Measurements from ENCODE around the gene TBX2. TPM values are rescaled to one million over a fixed set of nuclear protein-coding genes. Genes with fewer than 3 reads are reported as not detected.

TBX2 gene
- total RNA-seq, 1 donor from 2014 or later, result 1.7 TPM

DNA sequence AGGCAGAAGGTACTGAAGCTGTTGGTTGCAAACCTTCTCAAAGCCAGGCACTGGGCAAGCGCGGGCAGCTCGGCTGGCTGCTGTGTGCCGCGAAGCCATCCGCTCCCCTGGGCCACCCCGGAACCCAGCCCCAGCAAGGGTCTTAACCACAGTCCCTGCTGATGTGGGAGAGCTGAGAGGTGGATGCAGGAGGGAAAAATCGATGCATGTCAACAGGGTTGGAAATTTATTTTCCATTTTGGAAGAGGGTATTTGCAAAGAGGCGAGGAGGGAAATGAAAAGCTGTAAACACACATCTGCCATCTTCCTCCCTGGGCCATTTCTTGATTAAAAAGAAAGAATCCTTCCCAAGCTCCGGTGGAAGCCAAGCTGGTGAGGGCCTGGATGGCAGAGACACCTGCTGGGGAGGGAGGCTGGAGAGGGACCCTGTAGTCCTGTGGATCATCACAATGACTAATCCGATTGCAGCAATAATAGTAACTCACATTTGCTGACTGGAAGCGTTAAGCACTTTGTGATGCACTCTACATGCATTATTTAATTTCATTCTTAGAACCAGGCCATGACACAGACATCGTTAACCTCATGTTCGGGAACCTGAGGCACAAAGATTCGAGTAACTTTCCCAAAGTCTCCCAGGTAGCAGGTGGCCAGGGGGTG, 13.9 kb upstream of the TBX2 start:
- no peak for DNase-seq (ENCODE audit: low read depth)
- H3K4me3 ChIP-seq (ENCODE audit: low read depth, low read length), result no peak overlapping the region
- TF ChIP-seq, protein P1, sequence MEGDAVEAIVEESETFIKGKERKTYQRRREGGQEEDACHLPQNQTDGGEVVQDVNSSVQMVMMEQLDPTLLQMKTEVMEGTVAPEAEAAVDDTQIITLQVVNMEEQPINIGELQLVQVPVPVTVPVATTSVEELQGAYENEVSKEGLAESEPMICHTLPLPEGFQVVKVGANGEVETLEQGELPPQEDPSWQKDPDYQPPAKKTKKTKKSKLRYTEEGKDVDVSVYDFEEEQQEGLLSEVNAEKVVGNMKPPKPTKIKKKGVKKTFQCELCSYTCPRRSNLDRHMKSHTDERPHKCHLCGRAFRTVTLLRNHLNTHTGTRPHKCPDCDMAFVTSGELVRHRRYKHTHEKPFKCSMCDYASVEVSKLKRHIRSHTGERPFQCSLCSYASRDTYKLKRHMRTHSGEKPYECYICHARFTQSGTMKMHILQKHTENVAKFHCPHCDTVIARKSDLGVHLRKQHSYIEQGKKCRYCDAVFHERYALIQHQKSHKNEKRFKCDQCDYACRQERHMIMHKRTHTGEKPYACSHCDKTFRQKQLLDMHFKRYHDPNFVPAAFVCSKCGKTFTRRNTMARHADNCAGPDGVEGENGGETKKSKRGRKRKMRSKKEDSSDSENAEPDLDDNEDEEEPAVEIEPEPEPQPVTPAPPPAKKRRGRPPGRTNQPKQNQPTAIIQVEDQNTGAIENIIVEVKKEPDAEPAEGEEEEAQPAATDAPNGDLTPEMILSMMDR (conservative IDR thresholded peaks at IDR 0.05; ENCODE audit: low read depth, low read length), result no peak

DNA sequence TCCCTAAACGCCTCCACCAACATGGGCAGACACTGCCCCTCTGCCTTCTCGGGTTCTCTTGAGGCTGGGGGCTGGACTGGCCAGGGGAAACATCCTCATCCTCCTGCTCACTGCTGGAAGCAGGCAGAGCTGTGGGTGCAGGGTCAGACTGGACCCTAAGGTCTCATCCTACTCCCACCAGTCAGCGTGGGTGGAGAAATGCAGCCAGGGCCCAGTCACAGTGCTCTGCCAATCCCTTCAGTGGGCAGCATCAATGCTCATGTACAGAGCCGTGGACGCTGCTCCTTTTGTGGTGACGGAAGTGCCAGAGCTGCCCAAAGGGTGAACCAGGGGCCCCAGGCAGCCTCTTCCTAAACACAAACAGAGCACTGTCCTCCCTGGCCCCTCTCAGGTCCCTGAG, 13.4 kb upstream of the TBX2 start:
- no peak for DNase-seq (ENCODE audit: low read depth)
- H3K4me3 ChIP-seq (ENCODE audit: low read depth, low read length), result no peak overlapping the region
- TF ChIP-seq, protein P1 (conservative IDR thresholded peaks at IDR 0.05; ENCODE audit: low read depth, low read length), result no peak

DNA sequence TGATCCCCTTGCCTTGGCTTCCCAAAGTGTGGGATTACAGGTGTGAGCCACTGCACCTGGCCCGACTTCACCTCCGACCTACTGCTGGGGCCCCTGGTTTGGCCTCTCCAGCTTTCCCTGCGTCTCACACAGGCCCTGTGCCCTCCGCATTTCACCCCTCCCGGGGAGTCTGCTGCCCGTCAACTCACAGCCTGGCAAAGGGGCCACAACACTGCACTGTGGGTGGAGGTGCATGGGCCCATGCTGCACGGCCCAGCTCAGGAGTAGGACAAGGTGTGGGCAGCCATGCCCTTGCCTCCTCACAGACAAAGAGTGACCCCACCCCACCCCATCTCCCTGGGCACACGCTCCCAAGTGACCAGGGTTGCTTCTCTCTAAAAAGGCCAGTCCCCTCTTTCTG, 12.6 kb upstream of the TBX2 start:
- DNase-seq (ENCODE audit: low read depth), result no peak
- TF ChIP-seq, protein P1 (conservative IDR thresholded peaks at IDR 0.05; ENCODE audit: low read depth, low read length), result no peak
- no peak overlapping the region for H3K4me3 ChIP-seq (ENCODE audit: low read depth, low read length)

DNA sequence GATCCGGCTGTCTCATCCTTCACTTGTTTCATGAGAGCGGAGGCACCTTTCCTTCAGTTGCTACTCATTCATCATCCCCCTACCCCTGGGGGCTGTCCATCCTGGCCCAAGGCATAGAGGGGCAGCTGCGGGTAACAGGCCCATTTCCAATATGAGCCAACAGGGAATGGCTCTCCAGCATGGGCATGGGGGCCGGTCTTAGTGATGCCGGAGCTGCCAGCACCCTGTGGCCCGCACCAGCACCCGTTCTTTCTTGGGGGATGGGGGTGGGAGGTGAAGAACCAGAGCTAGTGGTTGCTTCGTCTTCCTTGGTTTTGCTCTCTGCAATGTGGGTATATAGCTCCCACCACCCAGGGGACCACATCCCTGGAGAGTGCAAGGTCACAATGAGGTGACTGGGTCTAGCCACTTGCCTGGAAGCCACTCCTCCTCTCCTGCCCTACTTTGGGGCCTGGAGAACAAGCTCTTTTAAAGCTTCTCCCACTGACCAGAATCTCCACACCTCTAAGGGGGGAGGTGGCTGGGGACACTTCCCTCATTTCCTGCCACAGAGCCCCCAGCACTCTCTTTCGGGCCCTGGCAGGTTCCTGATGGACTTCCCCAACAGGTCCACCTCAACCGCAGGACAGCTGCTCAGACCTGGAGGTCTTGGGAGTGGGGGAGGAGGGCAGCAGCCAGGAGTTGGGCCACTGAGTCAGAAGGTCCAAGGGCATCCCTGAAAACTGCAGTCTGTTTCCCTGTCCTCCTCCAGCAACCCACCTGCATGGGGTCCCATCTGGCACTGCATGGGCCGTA, 11.9 kb upstream of the TBX2 start:
- TF ChIP-seq, protein P1 (conservative IDR thresholded peaks at IDR 0.05; ENCODE audit: low read depth, low read length), result no peak
- DNase-seq (ENCODE audit: low read depth), result no peak
- H3K4me3 ChIP-seq (ENCODE audit: low read depth, low read length), result no peak overlapping the region

DNA sequence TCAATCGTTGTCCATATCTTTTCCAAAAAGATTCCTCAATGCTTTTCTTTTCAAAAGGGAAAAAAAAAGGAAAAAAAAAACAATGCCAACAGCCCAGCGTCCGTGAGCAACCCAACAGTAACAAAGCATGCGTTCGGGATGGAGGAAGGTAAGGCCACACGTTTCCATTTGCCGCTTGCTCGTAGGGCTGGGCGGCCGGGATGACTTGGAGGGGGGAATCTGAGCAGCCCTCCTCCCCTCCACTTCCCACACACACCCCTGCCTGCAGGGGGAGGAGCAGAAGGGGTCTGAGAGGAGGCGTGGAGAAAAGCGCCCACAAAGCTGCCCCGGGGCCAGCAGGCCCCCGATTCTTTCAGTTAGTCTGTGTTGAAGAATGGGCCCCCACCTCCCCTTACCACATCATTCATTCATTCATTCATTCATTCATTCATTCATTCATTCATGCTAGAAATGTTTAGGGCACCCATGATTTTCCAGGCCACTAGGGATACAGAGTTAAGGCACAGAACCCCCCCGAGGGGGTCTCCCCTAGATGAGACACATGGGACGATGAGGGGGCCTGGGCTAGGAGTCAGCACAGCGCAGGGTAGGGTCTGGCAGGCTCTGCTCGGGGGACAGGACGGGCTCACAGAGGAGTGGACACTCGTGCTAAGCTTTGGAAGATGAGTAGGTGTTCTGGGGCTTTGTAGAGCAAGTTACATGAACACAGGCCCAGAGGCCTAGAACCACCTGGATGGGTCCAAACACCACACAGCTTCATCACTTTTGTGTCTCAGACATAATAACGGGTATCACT, 10.9 kb upstream of the TBX2 start:
- TF ChIP-seq, protein P1 (conservative IDR thresholded peaks at IDR 0.05; ENCODE audit: low read depth, low read length), result no peak
- DNase-seq (ENCODE audit: low read depth), result no peak
- H3K4me3 ChIP-seq (ENCODE audit: low read depth, low read length), result no peak overlapping the region

DNA sequence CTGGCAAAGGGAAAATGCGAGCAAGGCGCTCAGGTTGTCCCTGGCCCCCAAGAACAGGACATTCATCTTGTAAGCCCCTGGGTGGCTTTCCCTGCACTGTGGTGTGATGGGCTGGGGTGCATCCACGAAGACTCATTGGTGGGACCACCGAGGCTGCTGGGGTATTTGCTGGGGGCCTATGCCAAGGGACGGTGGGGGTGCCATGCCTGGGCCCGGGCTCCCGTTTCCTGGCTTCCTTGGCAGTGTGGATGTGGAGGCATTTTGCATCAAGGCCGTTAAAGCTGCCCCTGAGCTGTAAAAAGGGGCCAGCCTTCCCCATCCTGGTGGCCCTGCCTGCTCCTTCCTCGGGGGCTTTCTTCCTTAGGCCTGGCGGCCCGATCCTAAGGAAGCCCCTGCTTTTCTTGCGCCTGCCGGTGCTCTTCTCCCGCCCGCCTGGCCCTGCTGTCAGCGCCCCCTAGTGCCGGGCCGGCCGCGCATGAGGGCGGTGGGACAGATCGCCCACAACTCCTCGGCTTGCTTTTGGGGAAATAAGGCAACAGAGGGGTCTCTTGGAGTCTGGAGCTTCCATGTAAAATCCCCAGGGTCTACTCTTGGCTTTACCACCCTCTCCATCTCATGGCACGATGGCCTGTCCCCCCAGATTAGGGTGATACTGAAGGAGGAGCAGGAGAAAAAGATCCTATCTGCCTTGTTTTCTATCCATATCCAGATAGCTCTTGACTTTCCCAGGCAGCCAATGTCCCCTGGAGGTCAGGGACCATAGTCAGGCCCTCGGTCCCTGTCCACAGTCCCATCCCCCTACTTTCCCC, 9.8 kb upstream of the TBX2 start:
- H3K4me3 ChIP-seq (ENCODE audit: low read depth, low read length), result peak overlapping the region; percentile 18
- no peak for DNase-seq (ENCODE audit: low read depth)
- TF ChIP-seq, protein P1 (conservative IDR thresholded peaks at IDR 0.05; ENCODE audit: low read depth, low read length), result peak; percentile 92
